HG03097 (cell line): ENCODE results near the gene RNF40.
A peak's percentile ranks its signal among the peaks of the same experiment; 100 is the strongest.

Source experiments
- ATAC-seq: cut with Tn5 transposase; IDR thresholded peaks from one replicate; pipeline ENCODE4 v1.9.1; 2021; ENCODE audit not compliant: unreplicated experiment, low FRiP score

Gene RNF40

DNA sequence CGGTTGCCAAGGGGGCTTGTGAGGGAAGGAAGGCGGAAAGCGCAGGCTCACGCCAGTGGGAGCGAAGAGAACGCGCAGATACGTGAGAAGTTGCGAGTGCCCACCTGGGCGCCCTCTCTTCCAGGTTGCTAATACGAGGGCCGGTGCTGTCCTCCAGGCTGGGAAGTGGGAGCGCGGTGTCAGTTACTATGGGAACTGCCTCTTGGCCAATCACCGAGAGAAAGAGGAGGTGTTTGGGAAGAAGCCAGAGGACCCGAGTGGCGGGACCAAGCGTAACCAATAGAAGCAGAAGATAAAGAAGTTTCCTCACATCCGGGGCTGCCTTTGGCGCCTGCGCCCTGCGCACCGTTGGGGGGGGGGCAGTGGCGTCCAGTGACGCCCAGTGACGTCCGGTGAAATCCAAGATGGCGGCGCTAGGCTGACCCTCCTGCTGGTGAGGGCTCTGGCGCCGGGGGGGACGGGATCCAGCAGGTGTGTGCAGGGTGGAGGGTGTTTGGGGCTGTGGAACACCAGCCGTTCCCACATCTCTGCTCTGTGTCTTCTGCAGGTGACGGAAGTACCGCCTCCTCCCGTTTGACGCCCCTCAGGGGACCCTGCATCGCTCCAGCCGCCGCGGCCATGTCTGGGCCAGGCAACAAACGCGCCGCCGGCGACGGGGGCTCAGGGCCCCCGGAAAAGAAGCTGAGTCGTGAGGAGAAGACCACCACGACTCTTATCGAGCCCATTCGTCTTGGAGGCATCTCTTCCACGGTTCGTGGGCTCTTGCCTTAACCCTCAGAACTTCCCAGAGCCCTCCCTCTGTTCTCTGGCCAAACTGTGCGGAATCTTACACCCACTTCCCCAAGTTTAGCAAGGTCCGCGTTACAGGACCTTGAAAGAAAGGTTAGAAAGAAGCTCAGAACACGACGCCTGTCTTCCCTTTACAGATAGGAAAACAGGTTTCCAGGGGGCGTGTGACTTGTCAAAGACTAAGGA is at the start of gene RNF40, which contains the start of gene CFAP119:
Gene RNF40 (plus strand): TSS at position 395 of the 975 bp plus-strand sequence. CDS start 224 bp downstream, at position 619.
Gene CFAP119 (minus strand): TSS at position 135 of the 975 bp plus-strand sequence. CDS start 314 bp downstream, outside the sequence.
- ATAC-seq, result peak; percentile 73

DNA sequence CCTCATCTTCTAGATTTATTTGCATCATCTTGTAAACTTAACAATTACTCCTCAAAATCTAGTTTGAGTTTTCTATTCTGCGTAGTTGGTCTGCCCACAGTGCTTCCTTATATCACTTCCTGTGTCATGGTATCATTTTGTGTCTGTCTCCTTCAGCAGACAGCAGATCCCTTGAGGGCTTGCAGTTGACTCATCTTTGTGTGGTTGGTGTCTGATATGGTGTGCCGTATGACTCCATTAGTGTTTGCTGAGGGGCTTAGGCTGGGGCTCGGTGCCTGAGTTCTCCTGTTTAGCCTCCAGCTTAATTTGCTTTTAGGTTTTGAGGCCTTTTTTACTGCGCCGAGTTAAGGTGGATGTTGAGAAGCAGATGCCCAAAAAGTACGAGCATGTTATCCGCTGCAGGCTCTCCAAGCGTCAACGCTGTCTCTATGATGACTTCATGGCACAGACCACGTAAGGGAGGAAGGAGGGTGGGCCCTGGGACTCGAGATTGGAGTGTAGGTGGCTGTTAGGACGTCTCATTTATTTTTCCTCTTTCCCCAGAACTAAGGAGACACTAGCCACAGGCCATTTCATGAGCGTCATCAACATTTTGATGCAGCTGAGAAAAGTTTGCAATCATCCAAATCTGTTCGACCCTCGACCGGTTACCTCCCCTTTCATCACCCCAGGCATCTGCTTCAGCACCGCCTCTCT is 46.2 kb upstream of the RNF40 start:
- ATAC-seq, result no peak

DNA sequence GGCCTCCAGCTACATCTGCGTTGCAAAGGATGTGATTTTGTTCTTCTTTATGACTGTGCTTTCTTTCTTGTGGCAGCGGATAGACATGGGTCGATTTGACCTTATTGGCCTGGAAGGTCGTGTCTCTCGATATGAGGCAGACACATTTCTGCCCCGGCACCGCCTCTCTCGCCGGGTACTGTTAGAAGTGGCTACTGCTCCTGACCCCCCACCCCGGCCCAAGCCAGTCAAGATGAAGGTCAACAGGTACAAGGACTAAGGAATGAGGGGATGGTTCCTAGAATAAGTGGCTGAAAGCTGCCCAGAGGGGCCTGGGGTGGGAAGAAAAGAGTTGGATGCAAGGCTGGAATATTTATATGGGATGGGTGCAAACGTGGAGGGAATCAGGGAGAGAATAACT is 42.0 kb upstream of the RNF40 start:
- ATAC-seq, result no peak

DNA sequence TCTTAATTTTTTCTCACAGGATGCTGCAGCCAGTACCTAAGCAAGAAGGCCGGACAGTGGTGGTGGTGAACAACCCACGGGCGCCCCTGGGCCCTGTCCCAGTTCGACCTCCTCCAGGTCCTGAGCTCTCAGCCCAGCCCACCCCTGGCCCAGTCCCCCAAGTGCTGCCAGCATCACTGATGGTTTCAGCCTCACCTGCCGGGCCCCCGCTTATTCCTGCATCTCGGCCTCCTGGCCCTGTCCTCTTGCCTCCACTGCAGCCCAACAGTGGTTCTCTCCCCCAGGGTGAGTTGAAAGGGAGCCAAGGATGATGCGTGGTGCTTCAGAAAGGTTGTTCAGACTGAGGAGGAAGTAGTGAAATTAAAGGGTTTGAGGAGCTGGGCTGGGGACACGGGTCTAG is 41.4 kb upstream of the RNF40 start:
- no peak for ATAC-seq

DNA sequence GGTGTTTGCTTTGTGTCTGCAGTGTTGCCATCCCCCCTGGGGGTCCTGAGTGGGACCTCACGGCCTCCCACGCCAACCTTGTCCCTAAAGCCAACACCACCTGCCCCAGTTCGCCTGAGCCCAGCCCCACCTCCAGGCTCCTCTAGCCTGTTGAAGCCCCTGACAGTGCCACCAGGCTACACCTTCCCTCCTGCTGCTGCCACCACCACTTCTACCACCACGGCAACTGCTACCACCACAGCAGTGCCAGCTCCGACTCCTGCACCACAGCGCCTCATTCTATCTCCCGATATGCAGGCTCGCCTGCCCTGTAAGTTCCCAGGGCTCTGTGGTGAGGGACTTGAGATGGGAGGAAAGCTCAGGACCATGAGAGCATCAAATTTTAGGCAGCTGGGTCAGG is 41.0 kb upstream of the RNF40 start:
- ATAC-seq, result no peak

DNA sequence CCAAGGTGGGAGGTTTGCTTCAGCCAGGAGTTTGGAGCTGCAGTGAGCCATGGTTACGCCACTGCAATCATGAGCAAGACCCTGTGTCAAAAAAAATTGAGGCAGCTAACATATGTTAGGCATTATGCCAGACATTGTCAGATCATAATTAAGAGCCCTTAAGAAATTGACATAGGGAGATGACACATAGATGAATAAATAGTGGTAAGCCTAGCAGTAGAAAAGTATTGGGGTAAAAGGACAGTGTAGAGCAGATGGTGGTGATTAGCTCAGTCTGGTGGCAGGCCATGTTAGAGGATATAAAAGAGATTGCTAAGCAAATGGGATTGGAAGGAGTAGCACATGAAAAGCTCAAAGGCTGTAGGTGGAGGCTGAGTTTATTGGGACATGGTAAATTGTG is 40.5 kb upstream of the RNF40 start:
- ATAC-seq, result no peak

DNA sequence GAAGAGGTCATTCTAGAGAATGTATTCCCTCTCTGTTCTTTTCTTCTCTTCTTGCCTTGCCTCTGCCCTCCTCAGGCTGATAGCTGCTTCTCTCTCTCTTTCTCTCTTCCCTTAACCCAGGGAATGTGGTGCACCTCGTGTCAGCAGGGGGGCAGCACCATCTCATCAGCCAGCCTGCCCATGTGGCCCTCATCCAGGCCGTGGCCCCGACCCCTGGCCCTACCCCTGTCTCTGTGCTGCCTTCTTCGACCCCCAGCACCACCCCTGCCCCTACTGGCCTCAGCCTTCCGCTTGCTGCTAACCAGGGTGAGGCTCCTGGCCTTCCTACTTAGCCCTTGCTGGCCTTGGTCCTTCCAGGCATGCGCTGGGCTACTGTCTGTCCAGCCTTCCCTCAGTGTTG is 39.7 kb upstream of the RNF40 start:
- no peak for ATAC-seq

DNA sequence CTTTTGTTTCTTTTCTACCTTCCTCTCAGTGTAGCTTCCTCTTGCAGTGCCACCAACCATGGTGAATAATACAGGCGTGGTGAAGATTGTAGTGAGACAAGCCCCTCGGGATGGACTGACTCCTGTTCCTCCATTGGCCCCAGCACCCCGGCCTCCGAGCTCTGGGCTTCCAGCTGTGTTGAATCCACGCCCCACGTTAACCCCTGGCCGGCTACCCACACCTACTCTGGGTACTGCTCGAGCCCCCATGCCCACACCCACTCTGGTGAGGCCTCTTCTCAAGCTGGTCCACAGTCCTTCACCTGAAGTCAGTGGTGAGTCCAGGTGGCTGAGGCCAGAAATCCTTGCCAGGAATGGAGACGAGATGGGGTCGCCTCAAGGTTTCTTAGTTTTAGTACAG is 39.2 kb upstream of the RNF40 start:
- no peak for ATAC-seq

DNA sequence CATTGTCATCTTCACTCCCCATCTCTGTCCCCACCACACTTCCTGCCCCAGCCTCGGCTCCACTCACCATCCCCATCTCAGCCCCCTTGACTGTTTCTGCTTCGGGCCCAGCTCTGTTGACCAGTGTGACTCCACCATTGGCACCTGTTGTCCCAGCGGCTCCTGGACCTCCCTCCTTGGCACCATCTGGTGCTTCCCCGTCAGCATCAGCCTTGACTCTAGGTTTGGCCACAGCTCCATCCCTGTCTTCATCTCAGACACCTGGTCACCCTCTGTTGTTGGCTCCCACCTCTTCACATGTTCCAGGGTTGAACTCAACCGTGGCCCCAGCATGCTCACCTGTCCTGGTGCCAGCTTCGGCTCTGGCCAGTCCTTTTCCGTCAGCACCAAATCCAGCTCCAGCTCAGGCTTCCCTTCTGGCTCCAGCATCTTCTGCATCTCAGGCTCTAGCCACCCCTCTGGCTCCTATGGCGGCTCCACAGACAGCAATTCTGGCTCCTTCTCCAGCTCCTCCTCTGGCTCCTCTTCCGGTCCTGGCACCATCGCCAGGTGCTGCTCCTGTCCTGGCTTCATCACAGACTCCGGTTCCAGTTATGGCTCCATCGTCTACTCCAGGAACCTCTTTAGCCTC is 38.3 kb upstream of the RNF40 start:
- ATAC-seq, result no peak

DNA sequence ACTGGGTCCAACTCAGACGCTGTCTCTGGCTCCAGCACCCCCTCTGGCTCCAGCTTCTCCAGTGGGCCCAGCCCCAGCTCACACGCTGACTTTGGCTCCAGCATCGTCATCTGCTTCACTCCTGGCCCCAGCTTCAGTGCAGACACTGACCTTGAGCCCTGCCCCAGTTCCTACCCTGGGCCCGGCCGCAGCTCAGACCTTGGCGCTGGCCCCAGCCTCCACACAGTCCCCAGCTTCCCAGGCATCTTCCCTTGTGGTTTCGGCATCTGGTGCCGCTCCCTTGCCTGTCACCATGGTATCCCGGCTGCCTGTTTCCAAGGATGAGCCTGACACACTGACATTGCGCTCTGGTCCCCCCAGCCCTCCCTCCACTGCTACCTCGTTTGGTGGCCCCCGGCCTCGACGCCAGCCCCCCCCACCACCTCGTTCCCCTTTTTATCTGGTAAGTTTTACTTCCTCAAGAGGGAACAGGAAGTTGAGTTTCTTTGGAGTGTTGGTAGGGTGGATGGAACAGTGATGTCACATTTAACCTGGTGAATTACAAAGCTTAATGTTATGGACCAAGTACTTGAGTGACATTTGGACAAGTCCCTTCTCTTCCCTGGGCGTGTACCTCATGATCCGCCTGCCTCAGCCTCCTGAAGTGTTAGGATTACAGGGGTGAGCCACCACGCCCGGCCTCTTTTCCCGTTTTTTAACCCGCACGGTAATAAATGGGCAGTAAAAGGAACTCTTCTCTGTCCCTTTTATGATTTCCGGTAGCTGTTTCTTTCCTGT is 37.3 kb upstream of the RNF40 start:
- no peak for ATAC-seq

DNA sequence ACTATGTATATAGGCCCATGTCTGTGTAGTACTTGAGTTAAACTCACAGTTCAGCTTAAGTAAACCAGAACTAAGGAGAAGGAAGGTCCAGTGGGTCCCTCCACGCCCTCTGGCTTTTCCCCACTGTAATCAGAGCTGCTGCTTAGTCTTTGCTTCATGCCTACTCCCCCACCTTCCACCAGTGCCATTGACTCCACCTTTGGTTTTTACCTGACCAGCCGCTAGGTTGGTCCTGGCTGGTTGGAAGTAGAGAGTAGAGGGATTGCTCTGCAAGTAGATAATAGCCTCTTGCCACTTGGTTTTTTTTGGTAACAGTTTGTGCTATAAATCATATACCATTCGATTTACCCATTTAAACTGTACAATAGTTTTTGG is 36.7 kb upstream of the RNF40 start:
- ATAC-seq, result no peak

DNA sequence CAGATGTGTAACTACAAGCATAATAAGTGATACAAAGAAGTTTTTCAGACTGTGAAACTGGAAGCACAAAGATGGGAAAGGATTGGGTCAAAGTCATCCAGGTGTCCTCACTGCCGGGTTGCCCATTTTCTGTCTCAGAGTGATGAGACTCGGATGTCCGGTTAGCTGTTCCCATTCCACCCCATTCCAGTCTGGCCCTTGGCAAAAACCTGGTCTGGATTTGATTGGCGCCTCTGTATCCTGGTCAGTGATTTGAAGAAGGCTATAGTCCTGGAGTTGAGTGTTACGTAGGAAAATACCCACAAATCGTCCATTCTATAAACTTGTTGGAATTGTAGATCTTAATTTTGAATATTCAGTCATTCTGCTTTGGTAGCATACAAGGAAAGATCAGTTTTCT is 33.8 kb upstream of the RNF40 start:
- ATAC-seq, result no peak

DNA sequence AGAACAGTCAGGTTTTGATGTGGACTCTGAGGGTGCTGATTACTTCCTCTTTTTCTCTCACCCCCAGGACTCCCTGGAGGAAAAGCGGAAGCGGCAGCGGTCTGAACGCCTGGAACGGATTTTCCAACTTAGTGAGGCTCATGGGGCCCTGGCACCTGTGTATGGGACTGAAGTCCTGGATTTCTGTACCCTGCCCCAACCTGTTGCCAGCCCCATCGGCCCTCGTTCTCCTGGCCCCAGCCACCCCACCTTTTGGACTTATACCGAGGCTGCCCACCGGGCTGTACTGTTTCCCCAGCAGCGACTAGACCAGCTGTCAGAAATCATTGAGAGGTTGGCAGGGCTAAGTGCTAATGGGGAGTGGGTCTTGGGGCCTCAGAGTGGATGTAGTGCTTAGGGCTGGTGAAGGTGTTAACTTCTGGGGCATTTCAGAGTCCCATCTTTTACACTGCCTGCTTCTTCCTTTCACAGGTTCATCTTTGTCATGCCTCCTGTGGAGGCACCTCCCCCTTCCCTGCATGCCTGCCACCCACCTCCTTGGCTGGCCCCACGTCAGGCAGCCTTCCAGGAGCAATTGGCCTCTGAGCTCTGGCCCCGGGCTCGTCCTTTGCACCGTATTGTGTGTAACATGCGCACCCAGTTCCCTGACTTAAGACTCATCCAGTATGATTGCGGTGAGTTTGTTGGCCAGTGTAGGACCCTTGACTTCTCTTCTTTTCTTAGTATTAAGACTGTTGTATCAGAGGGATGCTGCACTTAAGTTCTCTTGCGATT is 33.0 kb upstream of the RNF40 start:
- ATAC-seq, result no peak

DNA sequence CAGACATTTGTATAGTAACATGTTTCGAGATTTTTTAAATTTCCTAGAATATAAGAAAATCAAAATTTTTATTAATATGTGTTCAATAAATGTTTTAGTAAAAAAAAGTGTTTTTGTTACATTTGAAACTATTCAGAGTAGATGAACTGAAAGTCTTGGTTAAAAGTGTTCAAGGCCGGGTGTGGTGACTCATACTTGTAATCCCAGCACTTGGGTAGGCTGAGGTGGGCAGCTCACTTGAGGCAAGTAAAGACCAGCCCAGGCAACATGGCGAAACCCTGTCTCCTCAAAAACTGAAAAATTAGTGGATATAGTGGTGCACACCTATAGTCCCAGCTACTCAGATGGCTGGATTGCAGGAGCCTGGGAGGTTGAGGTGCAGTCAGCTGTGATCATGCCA is 30.7 kb upstream of the RNF40 start:
- ATAC-seq, result no peak

DNA sequence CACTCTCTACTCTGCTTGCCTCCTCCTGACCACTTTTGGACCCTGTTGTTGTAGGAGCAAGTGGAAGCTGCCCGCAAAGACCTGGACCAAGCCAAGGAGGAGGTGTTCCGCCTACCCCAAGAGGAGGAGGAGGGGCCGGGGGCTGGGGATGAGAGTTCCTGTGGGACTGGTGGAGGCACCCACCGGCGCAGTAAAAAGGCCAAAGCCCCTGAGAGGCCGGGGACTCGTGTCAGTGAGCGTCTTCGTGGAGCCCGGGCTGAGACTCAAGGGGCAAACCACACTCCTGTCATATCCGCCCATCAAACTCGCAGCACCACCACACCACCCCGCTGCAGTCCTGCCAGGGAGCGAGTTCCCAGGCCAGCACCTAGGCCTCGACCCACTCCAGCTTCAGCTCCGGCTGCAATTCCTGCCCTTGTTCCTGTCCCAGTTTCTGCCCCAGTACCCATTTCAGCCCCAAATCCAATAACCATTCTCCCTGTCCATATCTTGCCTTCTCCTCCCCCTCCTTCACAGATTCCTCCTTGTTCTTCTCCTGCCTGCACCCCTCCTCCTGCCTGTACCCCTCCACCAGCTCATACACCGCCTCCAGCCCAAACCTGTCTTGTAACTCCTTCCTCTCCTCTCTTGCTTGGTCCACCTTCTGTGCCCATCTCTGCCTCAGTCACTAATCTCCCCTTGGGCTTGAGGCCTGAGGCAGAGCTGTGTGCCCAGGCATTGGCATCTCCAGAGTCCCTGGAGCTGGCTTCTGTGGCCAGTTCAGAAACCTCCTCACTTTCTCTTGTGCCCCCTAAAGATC is 24.9 kb upstream of the RNF40 start:
- ATAC-seq, result no peak

DNA sequence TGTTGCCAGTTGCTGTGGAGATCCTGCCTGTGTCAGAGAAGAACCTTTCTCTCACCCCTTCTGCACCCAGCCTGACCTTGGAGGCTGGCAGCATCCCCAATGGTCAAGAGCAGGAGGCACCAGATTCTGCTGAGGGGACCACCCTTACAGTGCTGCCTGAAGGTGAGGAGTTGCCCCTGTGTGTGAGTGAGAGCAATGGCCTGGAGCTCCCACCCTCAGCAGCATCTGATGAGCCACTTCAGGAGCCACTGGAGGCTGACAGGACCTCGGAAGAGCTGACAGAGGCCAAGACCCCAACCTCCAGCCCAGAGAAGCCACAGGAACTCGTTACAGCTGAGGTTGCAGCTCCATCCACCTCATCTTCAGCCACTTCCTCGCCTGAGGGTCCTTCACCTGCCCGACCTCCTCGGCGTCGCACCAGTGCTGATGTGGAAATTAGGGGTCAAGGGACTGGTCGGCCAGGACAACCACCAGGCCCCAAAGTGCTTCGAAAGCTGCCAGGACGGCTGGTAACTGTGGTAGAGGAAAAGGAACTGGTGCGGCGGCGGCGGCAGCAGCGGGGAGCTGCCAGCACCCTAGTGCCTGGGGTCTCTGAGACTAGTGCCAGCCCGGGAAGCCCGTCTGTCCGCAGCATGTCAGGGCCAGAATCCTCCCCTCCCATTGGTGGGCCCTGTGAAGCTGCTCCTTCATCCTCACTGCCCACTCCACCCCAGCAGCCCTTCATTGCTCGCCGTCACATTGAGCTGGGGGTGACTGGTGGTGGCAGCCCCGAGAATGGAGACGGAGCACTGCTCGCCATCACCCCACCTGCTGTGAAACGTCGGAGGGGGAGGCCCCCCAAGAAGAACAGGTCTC is 24.1 kb upstream of the RNF40 start:
- ATAC-seq, result no peak

DNA sequence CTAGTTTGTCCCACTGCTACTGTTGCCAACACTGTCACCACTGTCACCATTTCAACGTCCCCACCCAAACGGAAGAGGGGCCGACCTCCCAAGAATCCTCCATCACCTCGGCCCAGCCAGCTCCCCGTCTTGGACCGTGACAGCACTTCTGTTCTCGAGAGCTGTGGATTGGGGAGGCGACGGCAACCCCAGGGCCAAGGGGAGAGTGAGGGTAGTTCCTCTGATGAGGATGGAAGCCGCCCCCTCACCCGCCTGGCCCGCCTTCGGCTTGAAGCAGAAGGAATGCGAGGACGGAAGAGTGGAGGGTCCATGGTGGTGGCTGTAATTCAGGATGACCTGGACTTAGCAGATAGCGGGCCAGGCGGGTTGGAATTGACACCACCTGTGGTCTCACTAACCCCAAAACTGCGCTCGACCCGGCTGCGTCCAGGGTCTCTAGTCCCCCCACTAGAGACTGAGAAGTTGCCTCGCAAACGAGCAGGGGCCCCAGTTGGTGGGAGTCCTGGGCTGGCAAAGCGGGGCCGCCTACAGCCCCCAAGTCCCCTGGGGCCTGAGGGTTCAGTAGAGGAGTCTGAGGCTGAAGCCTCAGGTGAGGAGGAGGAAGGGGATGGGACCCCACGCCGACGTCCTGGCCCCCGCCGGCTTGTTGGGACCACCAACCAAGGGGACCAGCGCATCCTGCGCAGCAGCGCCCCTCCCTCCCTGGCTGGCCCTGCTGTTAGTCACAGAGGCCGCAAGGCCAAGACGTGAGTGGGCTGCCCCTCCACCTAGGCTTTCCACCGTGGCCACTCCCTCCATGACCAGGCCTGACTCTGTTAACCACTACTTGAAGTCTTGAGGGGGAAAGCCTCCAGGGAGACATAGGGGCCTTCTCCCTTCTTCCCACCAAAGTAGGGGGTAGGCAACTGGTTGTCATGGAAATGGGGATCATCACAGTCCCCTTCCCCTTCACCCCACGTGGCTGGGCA is 22.9 kb upstream of the RNF40 start:
- ATAC-seq, result no peak
